SH-SY5Y (cell line): ENCODE results near the gene MRPL19.

Experiments used
- GATA2 ChIP-seq: IDR thresholded peaks from 2 replicates; pipeline ENCODE4 v1.6.1; 2011; ENCODE audit warnings: mild to moderate bottlenecking, low read depth, low read length
- GATA3 ChIP-seq: IDR thresholded peaks from 2 replicates; pipeline ENCODE4 v1.6.1; 2011; ENCODE audit warnings: low read depth, mild to moderate bottlenecking, low read length, moderate library complexity

DNA sequence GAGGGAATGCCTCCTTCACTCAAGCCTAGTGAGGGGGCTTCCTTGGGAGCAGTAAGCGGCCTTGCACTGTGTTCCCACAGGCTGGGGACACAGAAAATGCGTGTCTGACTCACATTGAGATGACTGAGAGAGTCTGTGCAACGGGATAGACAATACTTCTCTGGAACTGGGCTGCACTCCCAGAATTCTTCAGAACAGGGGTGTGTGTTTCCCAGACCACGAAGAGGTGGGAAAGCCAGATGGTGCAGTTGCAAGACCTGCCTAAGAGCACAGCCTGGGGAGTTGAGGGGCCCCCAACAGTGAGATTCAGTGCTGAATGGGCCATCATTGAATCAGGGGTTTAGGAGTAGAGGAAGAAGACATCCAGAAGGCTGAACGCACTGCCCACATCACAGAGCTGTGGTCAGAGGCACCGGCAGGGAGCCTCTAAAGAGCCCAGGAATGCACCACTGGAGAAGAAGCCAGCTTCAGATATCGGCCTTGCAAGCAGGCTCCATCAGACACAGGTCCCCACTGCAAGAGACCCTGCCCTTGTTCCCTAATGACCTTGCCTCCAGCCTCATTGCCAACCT lies 36.6 kb upstream of the MRPL19 start:
- TF ChIP-seq GATA3 (no peak), GATA2 (no peak)
